Glutamatergic neuron (in vitro differentiated cells): ENCODE measurements around the gene KCNMB4. TPM values are rescaled to one million over a fixed set of nuclear protein-coding genes. Genes with fewer than 3 reads are reported as not detected.

Source experiments
- DNase-seq: peaks from one replicate; pipeline ENCODE4 v3.0.0; 2022
- H3K27ac Mint-ChIP-seq: one replicate; pipeline ENCODE4 v1.8.0; 2020; ENCODE audit warnings: mild to moderate bottlenecking, mixed read lengths, inconsistent platforms; ENCODE audit not compliant: unreplicated experiment
- H3K27me3 Mint-ChIP-seq: one replicate; pipeline ENCODE4 v1.8.0; 2020; ENCODE audit warnings: mild to moderate bottlenecking, moderate library complexity, mixed read lengths, inconsistent platforms; ENCODE audit not compliant: unreplicated experiment
- H3K36me3 Mint-ChIP-seq: one replicate; pipeline ENCODE4 v1.8.0; 2020; ENCODE audit warnings: mild to moderate bottlenecking, mixed read lengths, inconsistent platforms; ENCODE audit not compliant: unreplicated experiment
- H3K4me1 Mint-ChIP-seq: one replicate; pipeline ENCODE4 v1.8.0; 2020; ENCODE audit warnings: mild to moderate bottlenecking, low read depth, mixed read lengths, inconsistent platforms; ENCODE audit not compliant: unreplicated experiment
- H3K4me3 Mint-ChIP-seq: one replicate; pipeline ENCODE4 v1.8.0; 2020; ENCODE audit warnings: mild to moderate bottlenecking, mixed read lengths, inconsistent platforms; ENCODE audit not compliant: unreplicated experiment
- H3K9me3 Mint-ChIP-seq: one replicate; pipeline ENCODE4 v1.8.0; 2020; ENCODE audit warnings: mild to moderate bottlenecking, moderate library complexity, mixed read lengths, inconsistent platforms; ENCODE audit not compliant: unreplicated experiment
- CTCF ChIP-seq: fragments of 200-600 bp; sonication (generic); IDR thresholded peaks from one replicate; pipeline ENCODE4 v1.5.0; 2021; ENCODE audit not compliant: partially characterized antibody, unreplicated experiment
- total RNA-seq: library from RNA; stranded (reverse); fragmentation: NEBNext Ultra II Directional; extraction: Animal tissue kit (Norgen Biotek cat#: 25700); gene quantifications from one replicate; pipeline ENCODE4 v1.2.1, GENCODE V29; 2021; ENCODE audit not compliant: unreplicated experiment

KCNMB4 gene
- total RNA-seq, 1 donor from 2014 or later: 18.7 TPM

GRCh38 chr12:70351076-70351475 lies 15.0 kb upstream of the KCNMB4 start:
- no peaks in the 10 kb centered on the region for H3K36me3 Mint-ChIP-seq

DNA sequence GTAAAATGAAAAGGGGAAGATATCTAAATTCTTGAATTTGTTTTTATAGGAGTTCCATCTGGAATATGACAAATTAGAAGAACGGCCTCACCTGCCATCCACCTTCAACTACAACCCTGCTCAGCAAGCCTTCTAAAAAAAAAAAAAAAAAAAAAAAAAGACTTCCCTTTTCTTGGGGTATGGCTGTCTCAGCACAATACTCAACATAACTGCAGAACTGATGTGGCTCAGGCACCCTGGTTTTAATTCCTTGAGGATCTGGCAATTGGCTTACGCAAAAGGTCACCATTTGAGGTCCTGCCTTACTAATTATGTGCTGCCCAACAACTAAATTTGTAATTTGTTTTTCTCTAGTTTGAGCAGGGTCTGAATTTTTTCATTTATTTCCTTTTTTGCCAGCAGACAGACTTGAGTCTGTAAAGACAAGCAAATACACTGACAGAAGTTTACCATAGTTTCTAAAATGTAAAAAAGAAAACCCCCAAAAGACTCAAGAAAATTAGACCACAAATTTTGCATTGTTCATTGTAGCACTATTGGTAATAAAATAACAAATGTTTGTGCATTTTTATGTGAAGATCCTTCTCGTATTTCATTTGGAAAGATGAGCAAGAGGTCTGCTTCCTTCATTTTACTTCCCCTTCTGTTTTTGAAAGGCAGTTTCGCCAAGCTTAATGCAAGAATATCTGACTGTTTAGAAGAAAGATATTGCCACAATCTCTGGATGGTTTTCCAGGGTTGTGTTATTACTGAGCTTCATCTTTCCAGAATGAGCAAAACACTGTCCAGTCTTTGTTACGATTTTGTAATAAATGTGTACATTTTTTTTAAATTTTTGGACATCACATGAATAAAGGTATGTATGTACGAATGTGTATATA lies 12.1 kb upstream of the KCNMB4 start:
- H3K9me3 Mint-ChIP-seq: no peaks in the 10 kb centered on the region
- no peaks in the 10 kb centered on the region for H3K27me3 Mint-ChIP-seq
- no peak overlapping the region for H3K27ac Mint-ChIP-seq
- H3K36me3 Mint-ChIP-seq: no peaks in the 10 kb centered on the region
- DNase-seq: no peak
- no peak overlapping the region for H3K4me3 Mint-ChIP-seq
- TF ChIP-seq CTCF: no peak
- H3K4me1 Mint-ChIP-seq: no peaks in the 10 kb centered on the region

More at GRCh38 chr12:70351076-70351475, 15.0 kb upstream of the KCNMB4 start:
- H3K9me3 Mint-ChIP-seq: no peaks in the 10 kb centered on the region
- no peak for TF ChIP-seq CTCF
- no peaks in the 10 kb centered on the region for H3K4me1 Mint-ChIP-seq
- DNase-seq: no peak
- no peak overlapping the region for H3K4me3 Mint-ChIP-seq
- no peaks in the 10 kb centered on the region for H3K27me3 Mint-ChIP-seq
- no peak overlapping the region for H3K27ac Mint-ChIP-seq

- Mint-ChIP-seq H3K9me3 (no peaks in the 10 kb centered on the region), H3K4me3 (no peak overlapping the region), H3K36me3 (no peaks in the 10 kb centered on the region), H3K27ac (no peak overlapping the region), H3K4me1 (no peaks in the 10 kb centered on the region), H3K27me3 (no peaks in the 10 kb centered on the region)
- TF ChIP-seq CTCF: no peak
- DNase-seq: no peak
Measured at GRCh38 chr12:70354787-70355186, 11.3 kb upstream of the KCNMB4 start.

- Mint-ChIP-seq H3K27ac (no peak overlapping the region), H3K9me3 (no peaks in the 10 kb centered on the region), H3K4me3 (no peak overlapping the region), H3K27me3 (no peaks in the 10 kb centered on the region), H3K36me3 (no peaks in the 10 kb centered on the region), H3K4me1 (no peaks in the 10 kb centered on the region)
- DNase-seq: no peak
- no peak for TF ChIP-seq CTCF
Measured at GRCh38 chr12:70355972-70356371, 10.1 kb upstream of the KCNMB4 start.

- no peaks in the 10 kb centered on the region for H3K36me3 Mint-ChIP-seq
- no peak overlapping the region for H3K27ac Mint-ChIP-seq
- DNase-seq: no peak
- no peaks in the 10 kb centered on the region for H3K27me3 Mint-ChIP-seq
- H3K4me1 Mint-ChIP-seq: no peaks in the 10 kb centered on the region
- H3K9me3 Mint-ChIP-seq: no peaks in the 10 kb centered on the region
- TF ChIP-seq CTCF: no peak
- H3K4me3 Mint-ChIP-seq: no peak overlapping the region
Measured at GRCh38 chr12:70359458-70360197, 6.5 kb upstream of the KCNMB4 start.
